IMR-90 (cell line): Measurements from ENCODE around the gene NPC1. TPM values are rescaled to one million over a fixed set of nuclear protein-coding genes. Genes with fewer than 3 reads are reported as not detected.

Source experiments
- ATAC-seq: fragments of 200-7000 bp; cut with Tn5 transposase; 2 replicates; pipeline ENCODE4 v1.9.1; 2020; ENCODE audit warnings: low read depth, mild to moderate bottlenecking, moderate library complexity
- BruUV-seq: library from RNA; stranded (reverse); fragments of 400-500 nt; replicated peaks from 2 replicates; lab custom pipeline; 2021; lab: Mats Ljungman, UMichigan
- CTCF ChIA-PET: fragments of 300-600 bp; formaldehyde crosslinking; extraction: SDS; loops from one replicate; lab custom pipeline; 2021; ENCODE audit warnings: antibody characterized with exemption; lab: Yijun Ruan, JAX
- POLR2A ChIA-PET: fragments of 300-600 bp; sonication (Branson Sonifier 250); formaldehyde crosslinking; loops from one replicate; lab custom pipeline; 2022; ENCODE audit warnings: antibody characterized with exemption; ENCODE audit not compliant: unreplicated experiment; lab: Charles Lee
- DNase-seq: peaks from one replicate; pipeline ENCODE4 v3.0.0; 2013
- H2AFZ ChIP-seq: replicated peaks from 2 replicates; pipeline ENCODE3; 2013; ENCODE audit warnings: low read length, mild to moderate bottlenecking; ENCODE audit not compliant: poor library complexity
- H2AK5ac ChIP-seq: 2 replicates; pipeline ENCODE4 v1.6.1; 2013; ENCODE audit warnings: low read depth, low read length, inconsistent platforms
- H2AK9ac ChIP-seq: replicated peaks from 2 replicates; pipeline ENCODE3; 2013; ENCODE audit warnings: mild to moderate bottlenecking, low read depth, low read length, moderate library complexity; ENCODE audit not compliant: poor library complexity
- H2BK120ac ChIP-seq: 2 replicates; pipeline ENCODE4 v1.6.1; 2013; ENCODE audit warnings: low read depth, low read length, inconsistent platforms
- H2BK15ac ChIP-seq: 3 replicates; pipeline ENCODE4 v1.6.1; 2013; ENCODE audit warnings: low read depth, low read length, inconsistent platforms
- H2BK20ac ChIP-seq: 2 replicates; pipeline ENCODE4 v1.6.1; 2013; ENCODE audit warnings: low read depth, mild to moderate bottlenecking, inconsistent platforms, low read length, moderate library complexity
- H2BK5ac ChIP-seq: 2 replicates; pipeline ENCODE4 v1.6.1; 2013; ENCODE audit warnings: mild to moderate bottlenecking, low read depth, low read length, inconsistent platforms; ENCODE audit not compliant: poor library complexity, severe bottlenecking
- H3K14ac ChIP-seq: replicated peaks from 2 replicates; pipeline ENCODE4 v1.6.1; 2013; ENCODE audit warnings: low read depth, low read length, inconsistent platforms
- H3K18ac ChIP-seq: 2 replicates; pipeline ENCODE4 v1.6.1; 2013; ENCODE audit warnings: low read depth, low read length, control low read depth
- H3K23ac ChIP-seq: 2 replicates; pipeline ENCODE4 v1.6.1; 2013; ENCODE audit warnings: low read depth, low read length, inconsistent platforms
- H3K27ac ChIP-seq: 2 replicates; pipeline ENCODE4 v1.5.1; 2013; ENCODE audit warnings: mild to moderate bottlenecking, control low read depth, low read length; ENCODE audit not compliant: insufficient read depth
- H3K27me3 ChIP-seq: 2 replicates; pipeline ENCODE4 v1.6.1; 2013; ENCODE audit warnings: low read length; ENCODE audit not compliant: control insufficient read depth, insufficient read depth
- H3K36me3 ChIP-seq: 2 replicates; pipeline ENCODE4 v1.6.1; 2013; ENCODE audit warnings: low read length, mixed read lengths; ENCODE audit not compliant: control insufficient read depth, insufficient read depth
- H3K4ac ChIP-seq: 2 replicates; pipeline ENCODE4 v1.6.1; 2013; ENCODE audit warnings: low read depth, low read length, inconsistent platforms
- H3K4me1 ChIP-seq: 2 replicates; pipeline ENCODE4 v1.6.1; 2013; ENCODE audit warnings: low read length, mixed read lengths; ENCODE audit not compliant: control insufficient read depth, insufficient read depth
- H3K4me2 ChIP-seq: 2 replicates; pipeline ENCODE4 v1.6.1; 2013; ENCODE audit warnings: low read depth, mild to moderate bottlenecking, control low read depth, low read length, moderate library complexity
- H3K4me3 ChIP-seq: 2 replicates; pipeline ENCODE4 v1.5.1; 2013; ENCODE audit warnings: low read depth, mild to moderate bottlenecking, control low read depth, low read length, moderate library complexity; ENCODE audit not compliant: insufficient read depth
- H3K56ac ChIP-seq: 2 replicates; pipeline ENCODE4 v1.6.1; 2013; ENCODE audit warnings: low read length, inconsistent platforms; ENCODE audit not compliant: insufficient read depth; ENCODE audit errors: extremely low read depth
- H3K79me1 ChIP-seq, 2 experiments: 2 replicates each; pipeline ENCODE4 v1.6.1; 2013; ENCODE audit warnings: low read length in 2 of 2, inconsistent platforms in 1 of 2, low read depth in 1 of 2
- H3K9ac ChIP-seq: 2 replicates; pipeline ENCODE4 v1.6.1; 2013; ENCODE audit warnings: low read depth, low read length, control low read depth
- H3K9me1 ChIP-seq: 2 replicates; pipeline ENCODE4 v1.6.1; 2013; ENCODE audit warnings: low read length, inconsistent platforms; ENCODE audit not compliant: insufficient read depth
- H3K9me3 ChIP-seq: 2 replicates; pipeline ENCODE4 v1.6.1; 2013; ENCODE audit warnings: low read length; ENCODE audit not compliant: control insufficient read depth, insufficient read depth
- H4K20me1 ChIP-seq: 2 replicates; pipeline ENCODE4 v1.6.1; 2013; ENCODE audit warnings: low read length, inconsistent platforms; ENCODE audit not compliant: insufficient read depth
- H4K5ac ChIP-seq: 2 replicates; pipeline ENCODE4 v1.6.1; 2013; ENCODE audit warnings: mild to moderate bottlenecking, low read depth, low read length, control low read depth
- H4K8ac ChIP-seq, 2 experiments: 2 replicates each; pipeline ENCODE4 v1.6.1; 2013; ENCODE audit warnings: low read depth in 2 of 2, low read length in 2 of 2, control low read depth in 1 of 2, inconsistent platforms in 1 of 2
- H4K91ac ChIP-seq: 2 replicates; pipeline ENCODE4 v1.6.1; 2013; ENCODE audit warnings: low read depth, low read length, inconsistent platforms; ENCODE audit not compliant: insufficient read depth
- CEBPB ChIP-seq: IDR thresholded peaks from 2 replicates; pipeline ENCODE4 v1.6.1; 2012; ENCODE audit warnings: low read depth, low read length, improper control_type of control experiment
- CTCF ChIP-seq: conservative IDR thresholded peaks from 2 replicates; pipeline ENCODE4 v1.5.1; 2012; ENCODE audit warnings: mild to moderate bottlenecking, low read depth, low read length, improper control_type of control experiment
- FOS ChIP-seq: fragments of 150-350 bp; IDR thresholded peaks from 2 replicates; pipeline ENCODE4 v1.6.1; 2016; ENCODE audit warnings: low read depth, low read length
- MXI1 ChIP-seq: IDR thresholded peaks from 2 replicates; pipeline ENCODE4 v1.6.1; 2012; ENCODE audit warnings: low read depth, mild to moderate bottlenecking, low read length, moderate library complexity, borderline replicate concordance
- RCOR1 ChIP-seq: IDR thresholded peaks from 2 replicates; pipeline ENCODE4 v1.6.1; 2012; ENCODE audit warnings: mild to moderate bottlenecking, low read length, improper control_type of control experiment; ENCODE audit not compliant: insufficient replicate concordance
- SMC3 ChIP-seq: fragments of 150-350 bp; IDR thresholded peaks from 2 replicates; pipeline ENCODE4 v1.6.1; 2016; ENCODE audit warnings: low read depth, mild to moderate bottlenecking, antibody characterized with exemption, low read length, moderate library complexity
- WGBS, 2 experiments: methylation state at CpG; one replicate each; pipeline versions ENCODE4 v1.1.5 to v1.1.7; 2013; ENCODE audit warnings: missing lambda C conversion rate in 2 of 2; ENCODE audit not compliant: insufficient read length in 1 of 2; ENCODE audit errors: extremely low coverage in 2 of 2; 5-methylcytosine and 5-hydroxymethylcytosine counted together
- dilution Hi-C: fragments of 300-500 bp; cut with HindIII; formaldehyde crosslinking; loops from one replicate; pipeline ENCODE4 v1.14.3; 2018; ENCODE audit warnings: low sequenced_read_pairs; ENCODE audit not compliant: unreplicated experiment
- in situ Hi-C: fragments of 300-500 bp; cut with MboI; formaldehyde crosslinking; loops from 3 replicates; pipeline ENCODE4 v1.14.3; 2019; ENCODE audit warnings: low sequenced_read_pairs, inconsistent platforms, mixed read lengths
- intact Hi-C: fragments of 100-400 bp; cut with micrococcal nuclease; formaldehyde crosslinking; loops from 2 replicates; pipeline ENCODE4 v1.10.0; 2022
- polyA plus RNA-seq, 3 experiments: library from polyadenylated mRNA; depleted of rRNA; stranded (reverse); fragments of >200 nt; gene quantifications; 2 replicates each; pipeline ENCODE4 v1.2.3, GENCODE V29; 2012; ENCODE audit warnings: low replicate concordance in 1 of 3
- total RNA-seq: library from RNA; depleted of rRNA; stranded (reverse); fragments of >200 nt; gene quantifications from 2 replicates; pipeline ENCODE4 v1.2.3, GENCODE V29; 2012
- TF ChIP-seq, protein P1 (sequence below): fragments of 150-350 bp; IDR thresholded peaks from 2 replicates; pipeline ENCODE4 v1.6.1; 2017; ENCODE audit warnings: mild to moderate bottlenecking, antibody characterized with exemption, low read length, low read depth

The NPC1 gene
- total and polyA plus RNA-seq, 2 of the 4 experiments (the other 2 are of a cell fraction): 7.5 to 7.9 TPM

- ChIA-PET CTCF (no interaction called here), POLR2A (no interaction called here)
- dilution Hi-C loops (no loop called here), intact Hi-C loops (no loop called here), in situ Hi-C loops (no loop called here)
- H4K20me1 ChIP-seq: no peaks in the 10 kb centered on the region
- H3K27me3 ChIP-seq: no peaks in the 10 kb centered on the region; the same call in 1 of the 2 replicates
- no peak overlapping the region for H3K18ac ChIP-seq
- H3K4ac ChIP-seq: no peak overlapping the region
- WGBS, 2 experiments: 60% methylated on average over 1 of the region's 7 CpGs; no CpG with 5 or more reads in 1 of the 2 experiments
- H3K9me3 ChIP-seq: no peaks in the 10 kb centered on the region
- no peaks in the 10 kb centered on the region for H3K36me3 ChIP-seq
- H3K4me1 ChIP-seq: no peaks in the 10 kb centered on the region; the same call in 1 of the 2 replicates
- H2AK5ac ChIP-seq: 0 out of 2 replicates have a peak overlapping the region, but pooled peaks have one; percentile 40
- ATAC-seq (no peak), DNase-seq (no peak)
- H4K91ac ChIP-seq: no peak overlapping the region
- no peak overlapping the region; the same call in 1 of the 2 replicates for H3K14ac ChIP-seq
- H3K4me2 ChIP-seq: no peak overlapping the region
- H2AK9ac ChIP-seq: no peak overlapping the region
- H3K9ac ChIP-seq: no peak overlapping the region
- no peak overlapping the region for H3K56ac ChIP-seq
- H2BK20ac ChIP-seq: no peak overlapping the region
- H2BK120ac ChIP-seq: peak overlapping the region; percentile 48; the same call in 1 of the 2 replicates
- H3K27ac ChIP-seq: no peak overlapping the region
- H4K8ac ChIP-seq: no peak overlapping the region
- no peak for TF ChIP-seq CEBPB
- TF ChIP-seq RCOR1: no peak
- no peak for TF ChIP-seq SMC3
- TF ChIP-seq FOS: no peak
- TF ChIP-seq CTCF: no peak
- TF ChIP-seq, protein P1, sequence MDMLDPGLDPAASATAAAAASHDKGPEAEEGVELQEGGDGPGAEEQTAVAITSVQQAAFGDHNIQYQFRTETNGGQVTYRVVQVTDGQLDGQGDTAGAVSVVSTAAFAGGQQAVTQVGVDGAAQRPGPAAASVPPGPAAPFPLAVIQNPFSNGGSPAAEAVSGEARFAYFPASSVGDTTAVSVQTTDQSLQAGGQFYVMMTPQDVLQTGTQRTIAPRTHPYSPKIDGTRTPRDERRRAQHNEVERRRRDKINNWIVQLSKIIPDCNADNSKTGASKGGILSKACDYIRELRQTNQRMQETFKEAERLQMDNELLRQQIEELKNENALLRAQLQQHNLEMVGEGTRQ: no peak
- no peak for TF ChIP-seq MXI1
- no peak overlapping the region for H2AFZ ChIP-seq
- no TSS peak for BruUV-seq
- no peak overlapping the region for H3K4me3 ChIP-seq
- H3K23ac ChIP-seq: no peak overlapping the region
- H3K9me1 ChIP-seq: peaks cover 9% of the 10 kb centered on the region; the same call in 1 of the 2 replicates
- H2BK5ac ChIP-seq: no peak overlapping the region
- no peak overlapping the region for H4K5ac ChIP-seq
- H2BK15ac ChIP-seq: 0 out of 3 replicates have a peak overlapping the region, but pooled peaks have one; percentile 27
- no peaks in the 10 kb centered on the region for H3K79me1 ChIP-seq
Measured at GRCh38 chr18:23596183-23596582, 9.9 kb upstream of the NPC1 start.
